HEK293 (cell line): ENCODE measurements around the gene C2CD2L.

ENCODE experiments used
- REST ChIP-seq: fragments of 450-650 bp; formaldehyde crosslinking; IDR thresholded peaks from 2 replicates; pipeline ENCODE4 v1.5.1; 2016; ENCODE audit warnings: missing biosample characterization, missing genetic modification characterization
- TCF7L2 ChIP-seq: IDR thresholded peaks from 2 replicates; pipeline ENCODE4 v1.6.1; 2011; ENCODE audit warnings: low read depth, mild to moderate bottlenecking, inconsistent platforms, low read length, moderate library complexity, borderline replicate concordance
- ZBTB11 ChIP-seq: fragments of 450-650 bp; formaldehyde crosslinking; conservative IDR thresholded peaks from 2 replicates; pipeline ENCODE4 v1.5.1; 2016; ENCODE audit warnings: low read depth, missing biosample characterization, missing genetic modification characterization
- ZNF639 ChIP-seq: fragments of 450-650 bp; formaldehyde crosslinking; IDR thresholded peaks from 2 replicates; pipeline ENCODE4 v1.5.1; 2016; ENCODE audit warnings: missing biosample characterization, missing genetic modification characterization
- ZNF747 ChIP-seq: fragments of 450-650 bp; formaldehyde crosslinking; IDR thresholded peaks from 2 replicates; pipeline ENCODE4 v1.5.1; 2016; ENCODE audit warnings: missing biosample characterization, missing genetic modification characterization

GRCh38 chr11:119085437-119085847, 21.7 kb upstream of the C2CD2L start:
- TF ChIP-seq REST = no peak
- no peak for TF ChIP-seq ZBTB11 (tag by site-specific recombination)
- no peak for TF ChIP-seq ZNF747 (tag by site-specific recombination)
- TF ChIP-seq ZNF639 (tag by site-specific recombination) = no peak
- no peak for TF ChIP-seq TCF7L2
